Measurements from ENCODE around the gene HMOX1. TPM values are rescaled to one million over a fixed set of nuclear protein-coding genes. Genes with fewer than 3 reads are reported as not detected.

The HMOX1 gene
- total RNA-seq, 3 donors from 2014 or later (not counting 1 experiment from before 2014, with no cell fraction given), result 7.5 to 61.6 (median 15.9) TPM

GRCh38 chr22:35399678-35400500, 19.0 kb downstream of the HMOX1 start, which contains the start of gene MCM5:
Gene MCM5 (plus strand): TSS chr22:35400140. CDS start chr22:35400439, 299 bp downstream.
- ATAC-seq, result peak; percentile 98 to 99 (median 99)

GRCh38 chr22:35400501-35400790, 19.6 kb downstream of the HMOX1 start:
- no peak for ATAC-seq
- Mint-ChIP-seq H3K36me3 (no peaks in the 10 kb centered on the region), H3K4me1 (peaks cover 19 to 23% of the 10 kb centered on the region in 2 donors), H3K27ac (peak overlapping the region in 1 of 2 donors; percentile 94), H3K9me3 (no peaks in the 10 kb centered on the region), H3K4me3 (peak overlapping the region; percentile 99), H3K27me3 (ENCODE audit: low read depth in 2 of 2) (no peaks in the 10 kb centered on the region)
- intact Hi-C loops (cut with micrococcal nuclease), result no loop called here
- Histone ChIP-seq H3K4me3 (ENCODE audit: low read length) (peak overlapping the region; percentile 90), H3K36me3 (ENCODE audit: control insufficient read depth, insufficient read depth, low read length) (peaks cover 23% of the 10 kb centered on the region), H3K27ac (ENCODE audit: low read length) (no peak overlapping the region), H3K9me3 (ENCODE audit: control insufficient read depth, insufficient read depth, low read length) (no peaks in the 10 kb centered on the region), H3K4me1 (ENCODE audit: control insufficient read depth, insufficient read depth, low read length) (peaks cover 27% of the 10 kb centered on the region), H3K27me3 (ENCODE audit: control insufficient read depth, insufficient read depth, low read length) (no peaks in the 10 kb centered on the region)
- TF ChIP-seq CTCF (IDR thresholded peaks at IDR 0.05), result no peak
- 2% methylated on average over 18 of the region's 20 CpGs for WGBS (ENCODE audit: insufficient coverage)
- peak in 1 of 2 donors; percentile 39 for DNase-seq

More at GRCh38 chr22:35399678-35400500, 19.0 kb downstream of the HMOX1 start, which contains the start of gene MCM5:
- intact Hi-C loops (cut with micrococcal nuclease), result no loop called here
- 2% methylated on average over 64 of the region's 64 CpGs for WGBS (ENCODE audit: insufficient coverage)
- Mint-ChIP-seq H3K27me3 (ENCODE audit: low read depth in 2 of 2) (no peaks in the 10 kb centered on the region), H3K36me3 (no peaks in the 10 kb centered on the region), H3K4me1 (peaks cover 19 to 23% of the 10 kb centered on the region in 2 donors), H3K4me3 (peak within 1 kb of the TSS; percentile 99), H3K9me3 (no peaks in the 10 kb centered on the region), H3K27ac (peak within 1 kb of the TSS; percentile 93 to 94)
- Histone ChIP-seq H3K27ac (ENCODE audit: low read length) (peak within 1 kb of the TSS; percentile 85), H3K36me3 (ENCODE audit: control insufficient read depth, insufficient read depth, low read length) (peaks cover 21% of the 10 kb centered on the region), H3K9me3 (ENCODE audit: control insufficient read depth, insufficient read depth, low read length) (no peaks in the 10 kb centered on the region), H3K4me3 (ENCODE audit: low read length) (peak within 1 kb of the TSS; percentile 90), H3K27me3 (ENCODE audit: control insufficient read depth, insufficient read depth, low read length) (no peaks in the 10 kb centered on the region), H3K4me1 (ENCODE audit: control insufficient read depth, insufficient read depth, low read length) (peaks cover 27% of the 10 kb centered on the region)
- TF ChIP-seq CTCF (IDR thresholded peaks at IDR 0.05), result no peak
- DNase-seq, result peak; percentile 95 to 99

GRCh38 chr22:35401863-35402262, 21.0 kb downstream of the HMOX1 start:
- TF ChIP-seq CTCF (IDR thresholded peaks at IDR 0.05), result no peak
- no peaks in the 10 kb centered on the region for H3K9me3 ChIP-seq (ENCODE audit: control insufficient read depth, insufficient read depth, low read length)
- H3K9me3 Mint-ChIP-seq, result no peaks in the 10 kb centered on the region
- H3K36me3 ChIP-seq (ENCODE audit: control insufficient read depth, insufficient read depth, low read length), result peaks cover 30% of the 10 kb centered on the region
- H3K27ac Mint-ChIP-seq, result peak overlapping the region; percentile 70 to 71
- H3K4me3 Mint-ChIP-seq, result peak overlapping the region; percentile 90
- no peak overlapping the region for H3K4me3 ChIP-seq (ENCODE audit: low read length)
- no peak overlapping the region for H3K27ac ChIP-seq (ENCODE audit: low read length)
- DNase-seq, result no peak
- no peaks in the 10 kb centered on the region for H3K27me3 ChIP-seq (ENCODE audit: control insufficient read depth, insufficient read depth, low read length)
- H3K36me3 Mint-ChIP-seq, result no peaks in the 10 kb centered on the region
- ATAC-seq, result no peak
- intact Hi-C loops (cut with micrococcal nuclease), result no loop called here
- H3K4me1 Mint-ChIP-seq, result peaks cover 19 to 23% of the 10 kb centered on the region in 2 donors
- whole genome bisulfite sequencing (ENCODE audit: insufficient coverage), result 95% methylated on average over 6 of the region's 6 CpGs
- H3K27me3 Mint-ChIP-seq (ENCODE audit: low read depth in 2 of 2), result no peaks in the 10 kb centered on the region
- H3K4me1 ChIP-seq (ENCODE audit: control insufficient read depth, insufficient read depth, low read length), result peaks cover 27% of the 10 kb centered on the region
